Lower leg skin (tissue), 4 donors: ENCODE results near the gene ZC3H7B. TPM values are rescaled to one million over a fixed set of nuclear protein-coding genes. Genes with fewer than 3 reads are reported as not detected.
"Not testable (repeated sequence)": the region's sequence is repeated elsewhere in the genome, so short reads cannot be mapped to it uniquely, and the experiment has no call there.

Source experiments
- DNase-seq, 2 donors: peaks; one replicate each; pipeline ENCODE4 v3.0.0-alpha.2; 2019; ENCODE audit warnings: low spot score in 2 of 2
- H3K4me3 ChIP-seq: fragments of 200-600 bp; sonication (generic); 2 replicates; pipeline ENCODE4 v1.5.1; 2017; ENCODE audit warnings: mild to moderate bottlenecking, low read depth; ENCODE audit not compliant: poor library complexity, severe bottlenecking
- CTCF ChIP-seq, 3 donors: fragments of 450-650 bp; IDR thresholded peaks; one replicate each; pipeline ENCODE4 v1.5.1; 2016; ENCODE audit warnings: antibody characterized with exemption in 3 of 3, mild to moderate bottlenecking in 3 of 3, moderate library complexity in 2 of 3
- POLR2A ChIP-seq, 2 donors: fragments of 450-650 bp; IDR thresholded peaks; one replicate each; pipeline ENCODE4 v1.6.1; 2016 to 2017; ENCODE audit warnings: antibody characterized with exemption in 2 of 2, mild to moderate bottlenecking in 1 of 2, moderate library complexity in 1 of 2
- WGBS, 2 donors: methylation state at CpG; one replicate each; pipeline ENCODE4 v1.1.5; 2018; 5-methylcytosine and 5-hydroxymethylcytosine counted together
- intact Hi-C: fragments of 100-400 bp; cut with DNase I; formaldehyde crosslinking; loops from one replicate; pipeline ENCODE4 v1.15.0; 2023; ENCODE audit warnings: low total_unique reads
- total RNA-seq, 4 donors: library from RNA; depleted of rRNA; stranded (reverse); fragments of >200 nt; gene quantifications; one replicate each; pipeline ENCODE4 v1.1.0, GENCODE V29; 2016

ZC3H7B gene
- total RNA-seq, result 10 to 100 TPM; 19.9 to 39.9 (median 31.2) TPM

- TF ChIP-seq POLR2A (IDR thresholded peaks at IDR 0.05), result no peak
- no peak for TF ChIP-seq CTCF (IDR thresholded peaks at IDR 0.05)
- peak; percentile 59 to 94 for DNase-seq
- WGBS, 2 donors, result 1% methylated on average over 41 to 74 of the region's 74 CpGs
- peak within 1 kb of the TSS; percentile 84 for H3K4me3 ChIP-seq
- intact Hi-C loops, result no loop called here
Observed at GRCh38 chr22:41301085-41302020, at the start of gene ZC3H7B. TSS of gene ZC3H7B (plus strand) at chr22:41301525. CDS start at chr22:41320661, 19,136 bp downstream.

GRCh38 chr22:41252365-41252764 is 49.0 kb upstream of the ZC3H7B start:
- 77 to 88% methylated on average over 8 of the region's 8 CpGs for WGBS, 2 donors
- TF ChIP-seq POLR2A (IDR thresholded peaks at IDR 0.05), result no peak
- no peak for TF ChIP-seq CTCF (IDR thresholded peaks at IDR 0.05)

GRCh38 chr22:41254230-41254629 is 47.1 kb upstream of the ZC3H7B start:
- WGBS, 2 donors, result 86 to 93% methylated on average over 7 of the region's 7 CpGs

More at GRCh38 chr22:41252365-41252764, 49.0 kb upstream of the ZC3H7B start:
- DNase-seq, result no peak
- no peak overlapping the region for H3K4me3 ChIP-seq
- intact Hi-C loops, result no loop called here

GRCh38 chr22:41256254-41257253 is 44.8 kb upstream of the ZC3H7B start:
- 75 to 81% methylated on average over 19 to 20 of the region's 20 CpGs for WGBS, 2 donors
- intact Hi-C loops, result no loop called here
- TF ChIP-seq CTCF (IDR thresholded peaks at IDR 0.05), result no peak
- no peak for TF ChIP-seq POLR2A (IDR thresholded peaks at IDR 0.05)
- DNase-seq, result peak in 1 of 2 donors; percentile 46
- no peak overlapping the region for H3K4me3 ChIP-seq

More at GRCh38 chr22:41254230-41254629, 47.1 kb upstream of the ZC3H7B start:
- intact Hi-C loops, result no loop called here
- no peak for DNase-seq
- H3K4me3 ChIP-seq, result no peak overlapping the region
- TF ChIP-seq CTCF (IDR thresholded peaks at IDR 0.05) (no peak), POLR2A (IDR thresholded peaks at IDR 0.05) (no peak)

- DNase-seq, result no peak
- TF ChIP-seq POLR2A (IDR thresholded peaks at IDR 0.05), result no peak
- no peak for TF ChIP-seq CTCF (IDR thresholded peaks at IDR 0.05)
- no peak overlapping the region for H3K4me3 ChIP-seq
- 92% methylated on average over 11 of the region's 11 CpGs for WGBS, 2 donors
- intact Hi-C loops, result no loop called here
Observed at GRCh38 chr22:41257696-41258095, 43.6 kb upstream of the ZC3H7B start.

- DNase-seq, intact Hi-C loops, H3K4me3 ChIP-seq: not testable (repeated sequence)
- WGBS, 2 donors, result 95 to 96% methylated on average over 4 of the region's 4 CpGs
Observed at GRCh38 chr22:41259756-41260155, 41.6 kb upstream of the ZC3H7B start.
